Breast epithelium (tissue), 4 donors: Measurements from ENCODE around the gene GATA6. TPM values are rescaled to one million over a fixed set of nuclear protein-coding genes. Genes with fewer than 3 reads are reported as not detected.

Source experiments
- DNase-seq, 2 donors: peaks; one replicate each; pipeline ENCODE4 v3.0.0-alpha.2; 2019; ENCODE audit warnings: low spot score in 2 of 2
- H3K27ac ChIP-seq, 2 donors: fragments of 200-600 bp; sonication (generic) in 1 of 2; one replicate each; pipeline ENCODE4 v1.5.1; 2016 to 2019; ENCODE audit warnings: mild to moderate bottlenecking in 1 of 2
- H3K27me3 ChIP-seq, 2 donors: fragments of 200-600 bp; sonication (generic) in 1 of 2; one replicate each; pipeline versions ENCODE4 v1.5.1 to v1.6.0; 2017 to 2019; ENCODE audit warnings: control low read depth in 1 of 2, mild to moderate bottlenecking in 1 of 2
- H3K36me3 ChIP-seq: fragments of 200-600 bp; one replicate; pipeline ENCODE4 v1.5.1; 2019
- H3K4me1 ChIP-seq, 2 donors: fragments of 200-600 bp; sonication (generic); one replicate each; pipeline ENCODE4 v1.5.1; 2016 to 2019; ENCODE audit warnings: control low read depth in 1 of 2
- H3K4me3 ChIP-seq, 3 donors: fragments of 200-600 bp; sonication (generic); 1 replicate in 2 of 3; 2 replicates in 1 of 3; pipeline ENCODE4 v1.5.1; 2016 to 2019; ENCODE audit warnings: mild to moderate bottlenecking in 3 of 3, moderate library complexity in 2 of 3
- H3K9me3 ChIP-seq, 2 donors: fragments of 200-600 bp; sonication (generic) in 1 of 2; one replicate each; pipeline ENCODE4 v1.5.1; 2016 to 2019; ENCODE audit warnings: control low read depth in 1 of 2
- CTCF ChIP-seq, 3 donors: fragments of 450-650 bp; IDR thresholded peaks; one replicate each; pipeline ENCODE4 v1.5.1; 2016 to 2017; ENCODE audit warnings: antibody characterized with exemption in 3 of 3, mild to moderate bottlenecking in 3 of 3, moderate library complexity in 3 of 3
- POLR2A ChIP-seq: fragments of 450-650 bp; IDR thresholded peaks from one replicate; pipeline ENCODE4 v1.6.1; 2016; ENCODE audit warnings: antibody characterized with exemption, mild to moderate bottlenecking, moderate library complexity
- POLR2AphosphoS5 ChIP-seq, 3 donors: sonication (generic); formaldehyde crosslinking; IDR thresholded peaks; one replicate each; pipeline ENCODE4 v1.6.1; 2017; ENCODE audit warnings: antibody characterized with exemption in 3 of 3
- intact Hi-C: fragments of 100-400 bp; cut with DNase I; formaldehyde crosslinking; loops from one replicate; pipeline ENCODE4 v1.15.1; 2023; ENCODE audit warnings: low total_unique reads
- total RNA-seq, 3 donors: library from RNA; depleted of rRNA; stranded (reverse); fragments of >200 nt; gene quantifications; one replicate each; pipeline ENCODE4 v1.1.0, GENCODE V29; 2016

The GATA6 gene
- total RNA-seq, 3 donors from 2014 or later: 3.0 to 11.1 (median 11.0) TPM

GRCh38 chr18:22203536-22204213 is 34.3 kb downstream of the GATA6 start:
- intact Hi-C loops: no loop called here
- Histone ChIP-seq H3K27ac (no peak overlapping the region), H3K27me3 (no peaks in the 10 kb centered on the region), H3K9me3 (no peaks in the 10 kb centered on the region), H3K4me3 (no peak overlapping the region), H3K4me1 (no peaks in the 10 kb centered on the region), H3K36me3 (no peaks in the 10 kb centered on the region)
- TF ChIP-seq CTCF (IDR thresholded peaks at IDR 0.05): no peak
- TF ChIP-seq POLR2AphosphoS5 (IDR thresholded peaks at IDR 0.05): no peak
- no peak for TF ChIP-seq POLR2A
- DNase-seq: no peak

GRCh38 chr18:22204214-22204536 is 34.8 kb downstream of the GATA6 start:
- no peak overlapping the region for H3K27ac ChIP-seq

GRCh38 chr18:22204996-22205395 is 35.6 kb downstream of the GATA6 start:
- no peaks in the 10 kb centered on the region for H3K36me3 ChIP-seq
- H3K27ac ChIP-seq: no peak overlapping the region
- no peaks in the 10 kb centered on the region for H3K9me3 ChIP-seq
- no peak for TF ChIP-seq CTCF (IDR thresholded peaks at IDR 0.05)
- TF ChIP-seq POLR2A: no peak
- TF ChIP-seq POLR2AphosphoS5 (IDR thresholded peaks at IDR 0.05): no peak
- H3K4me3 ChIP-seq: no peak overlapping the region
- no peaks in the 10 kb centered on the region for H3K27me3 ChIP-seq
- DNase-seq: no peak
- intact Hi-C loops: no loop called here
- H3K4me1 ChIP-seq: no peaks in the 10 kb centered on the region

More at GRCh38 chr18:22204214-22204536, 34.8 kb downstream of the GATA6 start:
- H3K9me3 ChIP-seq: no peaks in the 10 kb centered on the region
- no peaks in the 10 kb centered on the region for H3K27me3 ChIP-seq
- intact Hi-C loops: no loop called here
- no peaks in the 10 kb centered on the region for H3K4me1 ChIP-seq
- no peaks in the 10 kb centered on the region for H3K36me3 ChIP-seq
- no peak overlapping the region for H3K4me3 ChIP-seq
- TF ChIP-seq CTCF (IDR thresholded peaks at IDR 0.05) (no peak), POLR2A (no peak), POLR2AphosphoS5 (IDR thresholded peaks at IDR 0.05) (no peak)
- no peak for DNase-seq

GRCh38 chr18:22207021-22207758 is 37.8 kb downstream of the GATA6 start:
- Histone ChIP-seq H3K4me3 (no peak overlapping the region), H3K27me3 (no peaks in the 10 kb centered on the region), H3K36me3 (no peaks in the 10 kb centered on the region), H3K4me1 (no peaks in the 10 kb centered on the region), H3K27ac (no peak overlapping the region), H3K9me3 (no peaks in the 10 kb centered on the region)
- TF ChIP-seq POLR2AphosphoS5 (IDR thresholded peaks at IDR 0.05) (no peak), POLR2A (no peak), CTCF (IDR thresholded peaks at IDR 0.05) (no peak)
- DNase-seq: no peak
- intact Hi-C loops: no loop called here

GRCh38 chr18:22210311-22210754 is 40.9 kb downstream of the GATA6 start:
- no peaks in the 10 kb centered on the region for H3K4me1 ChIP-seq
- no peak overlapping the region for H3K4me3 ChIP-seq
- H3K27me3 ChIP-seq: no peaks in the 10 kb centered on the region
- H3K9me3 ChIP-seq: no peaks in the 10 kb centered on the region
- TF ChIP-seq POLR2AphosphoS5 (IDR thresholded peaks at IDR 0.05) (no peak), POLR2A (no peak), CTCF (IDR thresholded peaks at IDR 0.05) (no peak)
- intact Hi-C loops: no loop called here
- H3K27ac ChIP-seq: no peak overlapping the region
- DNase-seq: no peak
- H3K36me3 ChIP-seq: no peaks in the 10 kb centered on the region
